Liver (tissue), 9 donors: ENCODE measurements around the gene LRRC70. TPM values are rescaled to one million over a fixed set of nuclear protein-coding genes. Genes with fewer than 3 reads are reported as not detected.

Experiments
- DNase-seq: peaks from one replicate; pipeline ENCODE4 v3.0.0-alpha.2; 2017; ENCODE audit warnings: low spot score
- H3K27ac ChIP-seq, 2 donors: one replicate each; pipeline ENCODE4 v1.7.0; 2013; ENCODE audit warnings: inconsistent platforms in 2 of 2, low read length in 2 of 2, control low read depth in 1 of 2, low read depth in 1 of 2, mild to moderate bottlenecking in 1 of 2
- H3K27me3 ChIP-seq, 4 donors: one replicate each; pipeline versions ENCODE4 v1.6.1 to v1.7.0; 2013; ENCODE audit warnings: low read length in 3 of 4, inconsistent platforms in 1 of 4, mild to moderate bottlenecking in 1 of 4, moderate library complexity in 1 of 4; ENCODE audit not compliant: control insufficient read depth in 4 of 4, insufficient read depth in 4 of 4
- H3K36me3 ChIP-seq, 4 donors: one replicate each; pipeline versions ENCODE4 v1.6.1 to v1.7.0; 2013; ENCODE audit warnings: low read length in 3 of 4, mild to moderate bottlenecking in 3 of 4, low read depth in 1 of 4, moderate library complexity in 1 of 4; ENCODE audit not compliant: control insufficient read depth in 4 of 4, insufficient read depth in 3 of 4
- H3K4me1 ChIP-seq, 4 donors: one replicate each; pipeline versions ENCODE4 v1.6.1 to v1.7.0; 2013; ENCODE audit warnings: low read length in 3 of 4, mild to moderate bottlenecking in 3 of 4, moderate library complexity in 1 of 4; ENCODE audit not compliant: control insufficient read depth in 4 of 4, insufficient read depth in 4 of 4
- H3K4me3 ChIP-seq, 3 donors: one replicate each; pipeline versions ENCODE4 v1.6.1 to v1.7.0; 2013; ENCODE audit warnings: low read length in 3 of 3, control low read depth in 1 of 3, low read depth in 1 of 3, mild to moderate bottlenecking in 1 of 3
- H3K9ac ChIP-seq, 2 donors: one replicate each; pipeline ENCODE4 v1.7.0; 2013; ENCODE audit warnings: low read length in 2 of 2, mild to moderate bottlenecking in 2 of 2, moderate library complexity in 2 of 2, control low read depth in 1 of 2, low read depth in 1 of 2
- H3K9me3 ChIP-seq, 4 donors: one replicate each; pipeline versions ENCODE4 v1.6.1 to v1.7.0; 2013; ENCODE audit warnings: low read length in 3 of 4; ENCODE audit not compliant: control insufficient read depth in 4 of 4
- CTCF ChIP-seq: fragments of 150-350 bp; IDR thresholded peaks from 2 replicates; pipeline ENCODE4 v1.5.1; 2017; ENCODE audit warnings: improper control_type of control experiment, low read depth, low read length; ENCODE audit not compliant: missing input control
- EGR1 ChIP-seq, 2 donors: IDR thresholded peaks; 2 replicates each; pipeline ENCODE4 v1.6.1; 2016 to 2018; ENCODE audit warnings: antibody characterized with exemption in 2 of 2, low read depth in 2 of 2
- FOXA1 ChIP-seq: IDR thresholded peaks from 2 replicates; pipeline ENCODE4 v1.6.1; 2016; ENCODE audit warnings: antibody characterized with exemption
- FOXA2 ChIP-seq: IDR thresholded peaks from 2 replicates; pipeline ENCODE4 v1.6.1; 2016; ENCODE audit warnings: antibody characterized with exemption
- GABPA ChIP-seq, 2 donors: IDR thresholded peaks in 1 of 2; conservative IDR thresholded peaks in 1 of 2; 2 replicates each; pipeline ENCODE4 v1.6.1; 2016; ENCODE audit warnings: antibody characterized with exemption in 2 of 2, mild to moderate bottlenecking in 1 of 2, moderate library complexity in 1 of 2
- HNF4A ChIP-seq, 2 donors: conservative IDR thresholded peaks; 2 replicates each; pipeline ENCODE4 v1.6.1; 2016; ENCODE audit warnings: antibody characterized with exemption in 2 of 2, mild to moderate bottlenecking in 2 of 2
- HNF4G ChIP-seq: IDR thresholded peaks from 2 replicates; pipeline ENCODE4 v1.6.1; 2016; ENCODE audit warnings: antibody characterized with exemption
- JUND ChIP-seq, 2 donors: IDR thresholded peaks; 2 replicates each; pipeline ENCODE4 v1.6.1; 2016; ENCODE audit warnings: antibody characterized with exemption in 2 of 2
- MAX ChIP-seq: IDR thresholded peaks from 2 replicates; pipeline ENCODE4 v1.6.1; 2016; ENCODE audit warnings: antibody characterized with exemption
- NR2F2 ChIP-seq: IDR thresholded peaks from 2 replicates; pipeline ENCODE4 v1.6.1; 2016; ENCODE audit warnings: antibody characterized with exemption
- RAD21 ChIP-seq, 2 donors: IDR thresholded peaks; 2 replicates each; pipeline ENCODE4 v1.6.1; 2016; ENCODE audit warnings: antibody characterized with exemption in 2 of 2, mild to moderate bottlenecking in 2 of 2
- REST ChIP-seq: IDR thresholded peaks from 2 replicates; pipeline ENCODE4 v1.6.1; 2016; ENCODE audit warnings: antibody characterized with exemption, mild to moderate bottlenecking
- RXRA ChIP-seq, 2 donors: IDR thresholded peaks; 2 replicates each; pipeline ENCODE4 v1.6.1; 2017 to 2018; ENCODE audit warnings: antibody characterized with exemption in 2 of 2, mild to moderate bottlenecking in 1 of 2
- SP1 ChIP-seq: IDR thresholded peaks from 2 replicates; pipeline ENCODE4 v1.6.1; 2018; ENCODE audit warnings: antibody characterized with exemption, mild to moderate bottlenecking
- TAF1 ChIP-seq: conservative IDR thresholded peaks from 2 replicates; pipeline ENCODE4 v1.6.1; 2016; ENCODE audit warnings: antibody characterized with exemption, mild to moderate bottlenecking
- YY1 ChIP-seq: IDR thresholded peaks from 2 replicates; pipeline ENCODE4 v1.6.1; 2016; ENCODE audit warnings: antibody characterized with exemption, mild to moderate bottlenecking
- ZBTB33 ChIP-seq: IDR thresholded peaks from 2 replicates; pipeline ENCODE4 v1.6.1; 2016; ENCODE audit warnings: antibody characterized with exemption
- WGBS: extraction: QIAGEN DNeasy Blood & Tissue Kit; methylation state at CpG from one replicate; pipeline ENCODE4 v1.1.7; 2013; 5-methylcytosine and 5-hydroxymethylcytosine counted together
- polyA plus RNA-seq, 2 donors: library from polyadenylated mRNA; stranded (reverse) in 1 of 2; unstranded in 1 of 2; fragments of 200-250 nt in 1 of 2; fragments of >200 nt in 1 of 2; fragmentation: Nextera tagmentation in 1 of 2; extraction: Ambion mirVana in 1 of 2; gene quantifications; one replicate each; pipeline versions ENCODE4 v1.2.1 to v1.2.3, GENCODE V29; 2013 to 2015
- total RNA-seq, 2 donors: library from RNA; depleted of rRNA; stranded (reverse); fragments of >200 nt; gene quantifications; one replicate each; pipeline ENCODE4 v1.2.3, GENCODE V29; 2014
- donor health status: healthy.
- donor health status: healthy.
- donor health status: healthy.
- donor health status: healthy.
- donor health status: healthy.

The LRRC70 gene
- total and polyA plus RNA-seq, 4 donors = 0.66 to 2.8 (median 1.7) TPM

- no peaks in the 10 kb centered on the region for H3K9me3 ChIP-seq
- no peak for DNase-seq
- peaks cover 0 to 1% (median 0%) of the 10 kb centered on the region in 4 donors for H3K4me1 ChIP-seq
- H3K4me3 ChIP-seq = no peak overlapping the region
- no peak for TF ChIP-seq CTCF
- no peak for TF ChIP-seq JUND (IDR thresholded peaks at IDR 0.05)
- TF ChIP-seq MAX = no peak
- no peak for TF ChIP-seq TAF1
- TF ChIP-seq EGR1 (IDR thresholded peaks at IDR 0.05; ENCODE audit: low read depth in 2 of 2) = no peak
- no peak for TF ChIP-seq GABPA (IDR thresholded peaks at IDR 0.05 in 1 of 2, conservative IDR thresholded peaks at IDR 0.05 in 1 of 2)
- TF ChIP-seq RXRA (IDR thresholded peaks at IDR 0.05) = no peak
- TF ChIP-seq SP1 = no peak
- TF ChIP-seq RAD21 (IDR thresholded peaks at IDR 0.05) = no peak
- H3K36me3 ChIP-seq = peaks cover 0 to 7% (median 0%) of the 10 kb centered on the region in 4 donors
- WGBS = 98% methylated on average over 2 of the region's 2 CpGs
- no peak overlapping the region for H3K27ac ChIP-seq
- H3K27me3 ChIP-seq = no peaks in the 10 kb centered on the region
- no peak overlapping the region for H3K9ac ChIP-seq
These were observed 9.7 kb upstream of the LRRC70 start for GRCh38 chr5:62568800-62569432.

GRCh38 chr5:62569470-62569869 lies 9.1 kb upstream of the LRRC70 start:
- Histone ChIP-seq H3K9ac (no peak overlapping the region), H3K27me3 (no peaks in the 10 kb centered on the region), H3K36me3 (peaks cover 0 to 7% (median 0%) of the 10 kb centered on the region in 4 donors), H3K27ac (no peak overlapping the region), H3K4me1 (peaks cover 0 to 1% (median 0%) of the 10 kb centered on the region in 4 donors), H3K9me3 (no peaks in the 10 kb centered on the region), H3K4me3 (no peak overlapping the region)
- WGBS = 95% methylated on average over 1 of the region's 1 CpG
- no peak for DNase-seq
- TF ChIP-seq RXRA (IDR thresholded peaks at IDR 0.05) (no peak), FOXA2 (no peak), ZBTB33 (no peak), MAX (no peak), HNF4A (conservative IDR thresholded peaks at IDR 0.05) (no peak), NR2F2 (no peak), GABPA (IDR thresholded peaks at IDR 0.05 in 1 of 2, conservative IDR thresholded peaks at IDR 0.05 in 1 of 2) (no peak), TAF1 (no peak), HNF4G (no peak), JUND (IDR thresholded peaks at IDR 0.05) (no peak), EGR1 (IDR thresholded peaks at IDR 0.05; ENCODE audit: low read depth in 2 of 2) (no peak), REST (no peak), YY1 (no peak), RAD21 (IDR thresholded peaks at IDR 0.05) (no peak), FOXA1 (no peak), CTCF (no peak)
